Thyroid gland (tissue), 4 donors: ENCODE results near the gene LRIT1. TPM values are rescaled to one million over a fixed set of nuclear protein-coding genes. Genes with fewer than 3 reads are reported as not detected.
"Not testable (repeated sequence)": the region's sequence is repeated elsewhere in the genome, so short reads cannot be mapped to it uniquely, and the experiment has no call there.

Experiments used
- DNase-seq, 2 donors: peaks; one replicate each; pipeline ENCODE4 v3.0.0-alpha.2; 2019
- H3K27ac ChIP-seq, 3 donors: fragments of 200-600 bp; sonication (generic); 1 replicate in 2 of 3; 2 replicates in 1 of 3; pipeline ENCODE4 v1.5.1; 2016 to 2019; ENCODE audit warnings: mild to moderate bottlenecking in 1 of 3, moderate library complexity in 1 of 3
- H3K27me3 ChIP-seq: fragments of 200-600 bp; sonication (generic); one replicate; pipeline ENCODE4 v1.5.1; 2019
- H3K36me3 ChIP-seq, 2 donors: fragments of 200-600 bp; sonication (generic); one replicate each; pipeline ENCODE4 v1.5.1; 2016 to 2019
- H3K4me1 ChIP-seq, 2 donors: fragments of 200-600 bp; sonication (generic); one replicate each; pipeline ENCODE4 v1.5.1; 2017 to 2019
- H3K4me3 ChIP-seq, 3 donors: fragments of 200-600 bp; sonication (generic); replicated peaks in 1 of 3; 1 replicate in 2 of 3; 2 replicates in 1 of 3; pipeline ENCODE4 v1.5.1; 2016; ENCODE audit warnings: mild to moderate bottlenecking in 1 of 3
- H3K9me3 ChIP-seq: fragments of 200-600 bp; sonication (generic); one replicate; pipeline ENCODE4 v1.5.1; 2017
- CTCF ChIP-seq, 6 experiments: fragments of 200-600 bp in 3 of 6; fragments of 450-650 bp in 3 of 6; sonication (generic) in 3 of 6; IDR thresholded peaks; one replicate each; pipeline ENCODE4 v1.5.1; 2016 to 2019; ENCODE audit warnings: antibody characterized with exemption in 6 of 6, mild to moderate bottlenecking in 2 of 6, inconsistent platforms in 1 of 6, moderate library complexity in 1 of 6
- POLR2A ChIP-seq, 2 donors: fragments of 450-650 bp; IDR thresholded peaks; one replicate each; pipeline ENCODE4 v1.6.1; 2017; ENCODE audit warnings: antibody characterized with exemption in 2 of 2, mild to moderate bottlenecking in 2 of 2, moderate library complexity in 1 of 2
- WGBS, 2 donors: methylation state at CpG; one replicate each; pipeline ENCODE4 v1.1.5; 2017; 5-methylcytosine and 5-hydroxymethylcytosine counted together
- intact Hi-C: fragments of 100-400 bp; cut with DNase I; formaldehyde crosslinking; loops from one replicate; pipeline ENCODE4 v1.15.1; 2023
- total RNA-seq, 4 donors: library from RNA; depleted of rRNA; stranded (reverse); fragments of >200 nt; gene quantifications; one replicate each; pipeline ENCODE4 v1.2.3, GENCODE V29; 2016

LRIT1 gene
- total RNA-seq, 4 donors from 2014 or later: not detected

- H3K4me1 ChIP-seq: no peaks in the 10 kb centered on the region
Measured at GRCh38 chr10:84286695-84287094, 45.3 kb upstream of the LRIT1 start.

GRCh38 chr10:84279876-84280475 lies 38.6 kb upstream of the LRIT1 start:
- WGBS, 2 donors: 74 to 81% methylated on average over 29 to 31 of the region's 31 CpGs
- not testable (repeated sequence) for DNase-seq

More at GRCh38 chr10:84286695-84287094, 45.3 kb upstream of the LRIT1 start:
- H3K36me3 ChIP-seq: no peaks in the 10 kb centered on the region
- H3K27me3 ChIP-seq: no peaks in the 10 kb centered on the region
- H3K27ac ChIP-seq: no peak overlapping the region
- H3K9me3 ChIP-seq: no peaks in the 10 kb centered on the region
- no peak for DNase-seq
- no peak for TF ChIP-seq POLR2A (IDR thresholded peaks at IDR 0.05)
- TF ChIP-seq CTCF (IDR thresholded peaks at IDR 0.05): no peak
- intact Hi-C loops: no loop called here
- no peak overlapping the region for H3K4me3 ChIP-seq

GRCh38 chr10:84270708-84271107 lies 29.4 kb upstream of the LRIT1 start:
- WGBS, 2 donors: 65 to 72% methylated on average over 1 of the region's 1 CpG
- TF ChIP-seq POLR2A (IDR thresholded peaks at IDR 0.05) (no peak), CTCF (IDR thresholded peaks at IDR 0.05) (no peak)
- no peaks in the 10 kb centered on the region for H3K9me3 ChIP-seq
- no peaks in the 10 kb centered on the region for H3K27me3 ChIP-seq
- no peak for DNase-seq
- H3K4me1 ChIP-seq: no peaks in the 10 kb centered on the region
- no peak overlapping the region for H3K4me3 ChIP-seq
- no peaks in the 10 kb centered on the region for H3K36me3 ChIP-seq
- intact Hi-C loops: no loop called here
- H3K27ac ChIP-seq: no peak overlapping the region

More at GRCh38 chr10:84279876-84280475, 38.6 kb upstream of the LRIT1 start:
- intact Hi-C loops, H3K9me3 ChIP-seq, H3K36me3 ChIP-seq, H3K4me3 ChIP-seq, H3K27me3 ChIP-seq, H3K27ac ChIP-seq, H3K4me1 ChIP-seq: not testable (repeated sequence)

- no peak for DNase-seq
- Histone ChIP-seq H3K4me3 (no peak overlapping the region), H3K27ac (no peak overlapping the region), H3K36me3 (no peaks in the 10 kb centered on the region), H3K4me1 (no peaks in the 10 kb centered on the region), H3K9me3 (no peaks in the 10 kb centered on the region), H3K27me3 (no peaks in the 10 kb centered on the region)
- TF ChIP-seq POLR2A (IDR thresholded peaks at IDR 0.05): no peak
- TF ChIP-seq CTCF (IDR thresholded peaks at IDR 0.05): no peak
- 75 to 77% methylated on average over 2 of the region's 2 CpGs for WGBS, 2 donors
- intact Hi-C loops: no loop called here
Measured at GRCh38 chr10:84269773-84270172, 28.4 kb upstream of the LRIT1 start.

- DNase-seq: no peak
- WGBS, 2 donors: 59 to 67% methylated on average over 1 of the region's 1 CpG
- Histone ChIP-seq H3K9me3 (no peaks in the 10 kb centered on the region), H3K4me1 (no peaks in the 10 kb centered on the region), H3K4me3 (no peak overlapping the region), H3K36me3 (no peaks in the 10 kb centered on the region), H3K27ac (no peak overlapping the region), H3K27me3 (no peaks in the 10 kb centered on the region)
- no peak for TF ChIP-seq POLR2A (IDR thresholded peaks at IDR 0.05)
- no peak for TF ChIP-seq CTCF (IDR thresholded peaks at IDR 0.05)
- intact Hi-C loops: no loop called here
Measured at GRCh38 chr10:84269162-84269561, 27.8 kb upstream of the LRIT1 start.
